ENCODE data around the gene SFTA2. TPM values are rescaled to one million over a fixed set of nuclear protein-coding genes. Genes with fewer than 3 reads are reported as not detected.
A peak's percentile ranks its signal among the peaks of the same experiment; 100 is the strongest.

The SFTA2 gene
- polyA plus RNA-seq, 1 donor (not counting 4 experiments of a cell fraction or from before 2014, with no cell fraction given): not detected

GRCh38 chr6:30957716-30958115 is 25.7 kb upstream of the SFTA2 start:
- Histone ChIP-seq H3K9me1 (ENCODE audit: control insufficient read depth, extremely low read depth, insufficient read depth, low read length) (no peaks in the 10 kb centered on the region), H3K4me2 (ENCODE audit: control insufficient read depth, extremely low read depth, insufficient read depth, low read depth, low read length) (no peak overlapping the region), H3K9me3 (ENCODE audit: control insufficient read depth, low read depth, low read length) (no peaks in the 10 kb centered on the region), H3K36me3 (ENCODE audit: control insufficient read depth in 2 of 2, extremely low read depth in 1 of 2, insufficient read depth in 2 of 2, low read length in 2 of 2) (no peaks in the 10 kb centered on the region), H3K4me3 (ENCODE audit: control insufficient read depth in 2 of 3, extremely low read depth in 1 of 3, insufficient read depth in 2 of 3, low read depth in 1 of 3, low read length in 3 of 3) (no peak overlapping the region), H3K27me3 (ENCODE audit: control insufficient read depth, extremely low read depth, insufficient read depth, low read length) (peaks cover 8% of the 10 kb centered on the region), H3K9ac (ENCODE audit: control insufficient read depth, extremely low read depth, insufficient read depth, low read length) (no peak overlapping the region), H3K27ac (ENCODE audit: control insufficient read depth, insufficient read depth, low read length) (no peak overlapping the region), H4K20me1 (ENCODE audit: control insufficient read depth, extremely low read depth, insufficient read depth, low read length) (no peaks in the 10 kb centered on the region), H2AFZ (ENCODE audit: control insufficient read depth, low read length) (no peak overlapping the region), H3K4me1 (ENCODE audit: control insufficient read depth, extremely low read depth, insufficient read depth, low read length) (peaks cover 10% of the 10 kb centered on the region), H3K79me2 (ENCODE audit: control insufficient read depth, insufficient read depth, low read length) (no peaks in the 10 kb centered on the region)
- FAIRE-seq (no peak), DNase-seq (ENCODE audit: low read depth, low spot score) (no peak)
- no peak for TF ChIP-seq CTCF (optimal IDR thresholded peaks at IDR 0.05 in 1 of 3, IDR thresholded peaks at IDR 0.05 in 1 of 3, conservative IDR thresholded peaks at IDR 0.05 in 1 of 3; ENCODE audit: extremely low read depth in 1 of 3, insufficient read depth in 2 of 3, low read length in 3 of 3)
- dilution Hi-C loops (cut with MboI; ENCODE audit: extremely low pct_ligation_motif_present, low sequenced_read_pairs): no loop called here

GRCh38 chr6:30955367-30956042 is 23.5 kb upstream of the SFTA2 start:
- Histone ChIP-seq H3K9me3 (ENCODE audit: control insufficient read depth, low read depth, low read length) (no peaks in the 10 kb centered on the region), H2AFZ (ENCODE audit: control insufficient read depth, low read length) (peak overlapping the region; percentile 67), H3K4me2 (ENCODE audit: control insufficient read depth, extremely low read depth, insufficient read depth, low read depth, low read length) (peak overlapping the region; percentile 76), H4K20me1 (ENCODE audit: control insufficient read depth, extremely low read depth, insufficient read depth, low read length) (no peaks in the 10 kb centered on the region), H3K4me3 (ENCODE audit: control insufficient read depth in 2 of 3, extremely low read depth in 1 of 3, insufficient read depth in 2 of 3, low read depth in 1 of 3, low read length in 3 of 3) (peak overlapping the region; percentile 10 to 48 (median 44)), H3K9ac (ENCODE audit: control insufficient read depth, extremely low read depth, insufficient read depth, low read length) (peak overlapping the region; percentile 45), H3K36me3 (ENCODE audit: control insufficient read depth in 2 of 2, extremely low read depth in 1 of 2, insufficient read depth in 2 of 2, low read length in 2 of 2) (no peaks in the 10 kb centered on the region), H3K4me1 (ENCODE audit: control insufficient read depth, extremely low read depth, insufficient read depth, low read length) (peaks cover 10% of the 10 kb centered on the region), H3K9me1 (ENCODE audit: control insufficient read depth, extremely low read depth, insufficient read depth, low read length) (no peaks in the 10 kb centered on the region), H3K27me3 (ENCODE audit: control insufficient read depth, extremely low read depth, insufficient read depth, low read length) (peaks cover 10% of the 10 kb centered on the region), H3K27ac (ENCODE audit: control insufficient read depth, insufficient read depth, low read length) (no peak overlapping the region), H3K79me2 (ENCODE audit: control insufficient read depth, insufficient read depth, low read length) (no peaks in the 10 kb centered on the region)
- no peak for FAIRE-seq
- DNase-seq (ENCODE audit: low read depth, low spot score): no peak
- TF ChIP-seq CTCF (optimal IDR thresholded peaks at IDR 0.05 in 1 of 3, IDR thresholded peaks at IDR 0.05 in 1 of 3, conservative IDR thresholded peaks at IDR 0.05 in 1 of 3; ENCODE audit: extremely low read depth in 1 of 3, insufficient read depth in 2 of 3, low read length in 3 of 3): no peak
- dilution Hi-C loops (cut with MboI; ENCODE audit: extremely low pct_ligation_motif_present, low sequenced_read_pairs): no loop called here

All from keratinocyte (primary cell).